PC-3 (cell line): ENCODE measurements around the gene RAB44. TPM values are rescaled to one million over a fixed set of nuclear protein-coding genes. Genes with fewer than 3 reads are reported as not detected.

Source experiments
- ATAC-seq: fragments of 200-7000 bp; cut with Tn5 transposase; 2 replicates; pipeline ENCODE4 v1.9.1; 2020; ENCODE audit warnings: mild to moderate bottlenecking, moderate library complexity
- BruUV-seq: library from RNA; stranded (reverse); fragments of 400-500 nt; replicated peaks from 2 replicates; lab custom pipeline; 2021; lab: Mats Ljungman, UMichigan
- CTCF ChIA-PET: fragments of 300-600 bp; sonication (Branson Sonifier 250); formaldehyde crosslinking; loops from one replicate; lab custom pipeline; 2022; ENCODE audit warnings: antibody characterized with exemption; lab: Charles Lee
- POLR2A ChIA-PET: fragments of 300-600 bp; sonication (Branson Sonifier 250); formaldehyde crosslinking; loops from one replicate; lab custom pipeline; 2022; ENCODE audit warnings: antibody characterized with exemption; ENCODE audit not compliant: unreplicated experiment; lab: Charles Lee
- DNase-seq: peaks from one replicate; pipeline ENCODE4 v3.0.0-alpha.2; 2015
- H2AFZ ChIP-seq: fragments of 300-600 bp; sonication (generic); 2 replicates; pipeline ENCODE4 v1.6.0; 2016; ENCODE audit warnings: antibody characterized with exemption, low read length
- H3F3A ChIP-seq: fragments of 300-600 bp; sonication (generic); one replicate; pipeline ENCODE4 v1.6.0; 2017; ENCODE audit warnings: antibody characterized with exemption, low read length, control low read depth, mild to moderate bottlenecking; ENCODE audit not compliant: unreplicated experiment
- H3K27ac ChIP-seq: fragments of 300-600 bp; sonication (generic); 2 replicates; pipeline ENCODE4 v1.5.1; 2016; ENCODE audit warnings: mild to moderate bottlenecking, low read length
- H3K27me3 ChIP-seq: fragments of 300-600 bp; sonication (generic); 2 replicates; pipeline ENCODE4 v1.6.1; 2016; ENCODE audit warnings: low read length, mixed read lengths
- H3K36me3 ChIP-seq: fragments of 300-600 bp; sonication (generic); 2 replicates; pipeline ENCODE4 v1.6.1; 2016; ENCODE audit warnings: low read depth, mixed run types, low read length, mixed read lengths
- H3K4me1 ChIP-seq: fragments of 300-600 bp; sonication (generic); 2 replicates; pipeline ENCODE4 v1.5.1; 2016; ENCODE audit warnings: low read length; ENCODE audit not compliant: insufficient read depth
- H3K4me2 ChIP-seq: fragments of 300-600 bp; sonication (generic); 2 replicates; pipeline ENCODE4 v1.6.0; 2016; ENCODE audit warnings: low read length
- H3K4me3 ChIP-seq: fragments of 300-600 bp; sonication (generic); 2 replicates; pipeline ENCODE4 v1.5.1; 2016; ENCODE audit warnings: mild to moderate bottlenecking, low read length, mixed read lengths
- H3K79me2 ChIP-seq: fragments of 300-600 bp; sonication (generic); 2 replicates; pipeline ENCODE4 v1.6.1; 2017; ENCODE audit warnings: low read length, mixed read lengths
- H3K9ac ChIP-seq: fragments of 300-600 bp; sonication (generic); 2 replicates; pipeline ENCODE4 v1.6.0; 2016; ENCODE audit warnings: mild to moderate bottlenecking, low read length
- H3K9me2 ChIP-seq: fragments of 300-600 bp; sonication (generic); replicated peaks from 2 replicates; pipeline ENCODE4 v1.6.1; 2016; ENCODE audit warnings: mixed run types, low read length, mixed read lengths
- H3K9me3 ChIP-seq: fragments of 300-600 bp; sonication (generic); 2 replicates; pipeline ENCODE4 v1.6.1; 2016; ENCODE audit warnings: low read length, mixed read lengths
- H4K20me1 ChIP-seq: fragments of 300-600 bp; sonication (generic); 2 replicates; pipeline ENCODE4 v1.6.1; 2016; ENCODE audit warnings: low read length, mixed read lengths
- EZH2 ChIP-seq: fragments of 300-600 bp; sonication (generic); IDR thresholded peaks from one replicate; pipeline ENCODE4 v1.6.1; 2017; ENCODE audit warnings: antibody characterized with exemption, mild to moderate bottlenecking, low read length; ENCODE audit not compliant: unreplicated experiment
- EZH2phosphoT487 ChIP-seq: fragments of 300-600 bp; sonication (generic); IDR thresholded peaks from 2 replicates; pipeline ENCODE4 v1.6.1; 2018; ENCODE audit warnings: mild to moderate bottlenecking, antibody characterized with exemption, low read length, borderline replicate concordance
- intact Hi-C: fragments of 100-400 bp; cut with micrococcal nuclease; formaldehyde crosslinking; loops from 2 replicates; pipeline ENCODE4 v1.9.0; 2023
- total RNA-seq: library from RNA; depleted of rRNA; stranded (reverse); fragments of >200 nt; gene quantifications from 2 replicates; pipeline ENCODE4 v1.2.3, GENCODE V29; 2014
- TF ChIP-seq, protein P1 (sequence below): fragments of 300-600 bp; sonication (generic); conservative IDR thresholded peaks from 2 replicates; pipeline ENCODE4 v1.5.1; 2017; ENCODE audit warnings: antibody characterized with exemption, low read depth, mild to moderate bottlenecking, low read length

Gene RAB44
- total RNA-seq, 1 experiment from 2014 or later, result not detected

GRCh38 chr6:36685166-36685924 is 12.3 kb upstream of the RAB44 start:
- no peak for DNase-seq
- Histone ChIP-seq H3F3A (no peaks in the 10 kb centered on the region), H3K9me2 (no peaks in the 10 kb centered on the region), H3K36me3 (peaks cover 12% of the 10 kb centered on the region), H3K4me3 (no peak overlapping the region), H3K4me2 (no peak overlapping the region), H2AFZ (no peak overlapping the region), H3K9ac (no peak overlapping the region), H4K20me1 (no peaks in the 10 kb centered on the region), H3K79me2 (0 out of 2 replicates have a peak, but pooled peaks cover 20% of the 10 kb centered on the region), H3K4me1 (peaks cover 29% of the 10 kb centered on the region), H3K9me3 (no peaks in the 10 kb centered on the region), H3K27ac (no peak overlapping the region), H3K27me3 (no peaks in the 10 kb centered on the region)
- CTCF ChIA-PET, result interaction anchor here (0.5 to 0.8 kb wide), 2 partner anchors 73 to 106 kb away, joined by 3 to 5 read pairs; no protein-coding TSS in a partner anchor
- no peak for ATAC-seq
- no TSS peak for BruUV-seq
- intact Hi-C loops, result no loop called here
- POLR2A ChIA-PET, result no interaction called here
- TF ChIP-seq, protein P1, sequence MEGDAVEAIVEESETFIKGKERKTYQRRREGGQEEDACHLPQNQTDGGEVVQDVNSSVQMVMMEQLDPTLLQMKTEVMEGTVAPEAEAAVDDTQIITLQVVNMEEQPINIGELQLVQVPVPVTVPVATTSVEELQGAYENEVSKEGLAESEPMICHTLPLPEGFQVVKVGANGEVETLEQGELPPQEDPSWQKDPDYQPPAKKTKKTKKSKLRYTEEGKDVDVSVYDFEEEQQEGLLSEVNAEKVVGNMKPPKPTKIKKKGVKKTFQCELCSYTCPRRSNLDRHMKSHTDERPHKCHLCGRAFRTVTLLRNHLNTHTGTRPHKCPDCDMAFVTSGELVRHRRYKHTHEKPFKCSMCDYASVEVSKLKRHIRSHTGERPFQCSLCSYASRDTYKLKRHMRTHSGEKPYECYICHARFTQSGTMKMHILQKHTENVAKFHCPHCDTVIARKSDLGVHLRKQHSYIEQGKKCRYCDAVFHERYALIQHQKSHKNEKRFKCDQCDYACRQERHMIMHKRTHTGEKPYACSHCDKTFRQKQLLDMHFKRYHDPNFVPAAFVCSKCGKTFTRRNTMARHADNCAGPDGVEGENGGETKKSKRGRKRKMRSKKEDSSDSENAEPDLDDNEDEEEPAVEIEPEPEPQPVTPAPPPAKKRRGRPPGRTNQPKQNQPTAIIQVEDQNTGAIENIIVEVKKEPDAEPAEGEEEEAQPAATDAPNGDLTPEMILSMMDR, result no peak
- no peak for TF ChIP-seq EZH2phosphoT487
- no peak for TF ChIP-seq EZH2

- 0 out of 2 replicates have a peak, but pooled peaks cover 15% of the 10 kb centered on the region for H3K79me2 ChIP-seq
- H3K4me2 ChIP-seq, result no peak overlapping the region
- H4K20me1 ChIP-seq, result no peaks in the 10 kb centered on the region
- POLR2A ChIA-PET, result no interaction called here
- H3K4me1 ChIP-seq, result peaks cover 28% of the 10 kb centered on the region
- no peak overlapping the region for H3K27ac ChIP-seq
- BruUV-seq, result no TSS peak
- CTCF ChIA-PET, result interaction anchor here (0.5 to 0.8 kb wide), 2 partner anchors 73 to 106 kb away, joined by 3 to 5 read pairs; no protein-coding TSS in a partner anchor
- DNase-seq (no peak), ATAC-seq (no peak)
- TF ChIP-seq EZH2 (no peak), EZH2phosphoT487 (no peak)
- TF ChIP-seq, protein P1, result no peak
- no peaks in the 10 kb centered on the region for H3F3A ChIP-seq
- no peaks in the 10 kb centered on the region for H3K27me3 ChIP-seq
- H3K9me3 ChIP-seq, result no peaks in the 10 kb centered on the region
- no peak overlapping the region for H3K9ac ChIP-seq
- H3K9me2 ChIP-seq, result no peaks in the 10 kb centered on the region
- no peak overlapping the region for H3K4me3 ChIP-seq
- no peak overlapping the region for H2AFZ ChIP-seq
- peaks cover 12% of the 10 kb centered on the region for H3K36me3 ChIP-seq
- intact Hi-C loops, result no loop called here
Observed at GRCh38 chr6:36685926-36686667, 11.5 kb upstream of the RAB44 start.
